HG03432 (cell line): Measurements from ENCODE around the gene RNF148.

Source experiments
- ATAC-seq: cut with Tn5 transposase; IDR thresholded peaks from one replicate; pipeline ENCODE4 v1.9.1; 2021; ENCODE audit warnings: mild to moderate bottlenecking, moderate library complexity; ENCODE audit not compliant: unreplicated experiment

Gene RNF148, protein sequence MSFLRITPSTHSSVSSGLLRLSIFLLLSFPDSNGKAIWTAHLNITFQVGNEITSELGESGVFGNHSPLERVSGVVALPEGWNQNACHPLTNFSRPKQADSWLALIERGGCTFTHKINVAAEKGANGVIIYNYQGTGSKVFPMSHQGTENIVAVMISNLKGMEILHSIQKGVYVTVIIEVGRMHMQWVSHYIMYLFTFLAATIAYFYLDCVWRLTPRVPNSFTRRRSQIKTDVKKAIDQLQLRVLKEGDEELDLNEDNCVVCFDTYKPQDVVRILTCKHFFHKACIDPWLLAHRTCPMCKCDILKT

DNA sequence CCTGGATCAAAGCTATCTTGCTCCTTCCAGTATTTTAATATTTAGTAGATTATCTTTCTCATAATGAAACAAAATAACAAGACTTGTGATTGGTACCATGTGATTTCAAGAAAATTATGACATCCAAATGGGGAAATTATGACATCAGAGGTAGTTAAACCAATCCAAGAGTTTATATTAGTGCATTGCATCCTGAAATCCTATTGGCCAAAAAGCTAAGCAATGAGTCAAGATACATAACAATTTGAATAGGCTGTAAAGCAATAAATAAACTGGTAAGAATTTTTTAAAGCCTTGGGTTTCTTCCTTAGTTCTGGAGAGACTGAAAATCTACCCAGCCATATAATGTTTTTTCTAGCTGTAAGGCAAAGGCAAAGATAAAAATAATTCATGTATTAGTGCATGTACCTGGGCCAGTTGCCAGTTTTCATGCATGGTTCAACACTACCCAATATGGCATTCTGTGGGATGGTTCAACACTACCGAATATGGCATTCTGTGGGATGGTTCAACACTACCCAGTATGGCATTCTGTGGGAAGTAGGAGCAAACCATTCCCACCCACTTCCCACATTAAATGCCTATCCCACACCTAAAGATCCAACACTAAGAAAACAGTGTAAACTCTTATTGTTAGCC lies at the start of gene RNF148:
TSS of gene RNF148 (minus strand) at position 51 of the 639 bp plus-strand sequence. CDS start 172 bp downstream, outside the sequence.
- no peak for ATAC-seq

DNA sequence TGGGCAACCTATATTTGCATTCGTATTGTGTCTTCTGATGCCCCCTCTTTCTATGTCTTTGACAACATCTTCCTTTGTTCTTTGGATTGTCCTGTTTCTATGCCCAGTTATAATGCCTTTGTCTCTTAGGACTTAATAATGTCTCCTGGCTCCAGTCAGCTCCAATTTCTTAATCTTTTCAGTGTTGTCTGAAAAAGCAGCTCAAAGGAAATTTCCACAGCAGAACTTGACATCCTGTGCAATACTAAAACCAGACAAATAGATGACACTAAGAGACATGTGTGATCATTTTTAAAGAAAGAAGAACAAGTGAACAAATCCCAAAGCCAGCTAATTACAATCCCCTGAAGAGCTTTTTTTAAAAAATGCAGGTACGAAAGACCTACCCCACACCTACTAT lies 47.7 kb upstream of the RNF148 start:
- ATAC-seq: no peak

DNA sequence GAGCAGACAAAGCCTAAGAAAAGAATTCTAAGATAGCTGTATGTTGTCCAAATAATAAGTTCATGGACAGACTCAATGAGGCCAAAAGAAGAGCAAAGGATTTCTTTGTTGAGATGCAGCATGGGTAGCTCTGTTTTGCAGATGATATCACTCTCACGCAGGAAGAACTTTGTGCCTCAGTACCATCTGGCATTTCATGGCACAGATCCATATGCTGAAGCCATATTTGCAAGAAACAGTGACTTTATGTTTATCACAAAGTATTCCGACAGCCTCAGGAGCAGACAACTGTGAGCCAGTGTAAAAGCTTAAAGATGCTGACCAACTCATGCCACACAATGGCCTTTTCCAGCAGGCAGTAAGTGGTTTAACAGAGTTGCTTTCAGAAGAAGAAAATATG lies 45.5 kb upstream of the RNF148 start:
- ATAC-seq: no peak

DNA sequence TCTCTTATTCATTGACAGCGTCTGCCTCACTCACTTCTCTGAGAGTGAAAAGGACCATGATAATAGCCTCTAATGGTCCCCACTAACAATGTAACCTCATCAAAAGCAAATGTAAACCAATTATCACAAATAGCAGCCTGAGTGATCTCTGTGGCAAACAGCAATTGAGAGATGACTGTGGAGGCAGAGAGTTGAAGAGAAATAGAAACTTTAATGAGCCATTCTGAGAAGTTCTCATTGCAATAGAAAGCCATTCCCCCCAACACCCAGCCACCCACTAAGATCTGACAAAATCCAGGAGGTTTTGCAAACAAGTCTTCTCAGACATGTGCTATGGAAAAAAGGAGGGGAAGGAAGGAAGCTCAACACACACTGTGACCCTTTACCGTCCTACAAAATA lies 44.2 kb upstream of the RNF148 start:
- ATAC-seq: no peak

DNA sequence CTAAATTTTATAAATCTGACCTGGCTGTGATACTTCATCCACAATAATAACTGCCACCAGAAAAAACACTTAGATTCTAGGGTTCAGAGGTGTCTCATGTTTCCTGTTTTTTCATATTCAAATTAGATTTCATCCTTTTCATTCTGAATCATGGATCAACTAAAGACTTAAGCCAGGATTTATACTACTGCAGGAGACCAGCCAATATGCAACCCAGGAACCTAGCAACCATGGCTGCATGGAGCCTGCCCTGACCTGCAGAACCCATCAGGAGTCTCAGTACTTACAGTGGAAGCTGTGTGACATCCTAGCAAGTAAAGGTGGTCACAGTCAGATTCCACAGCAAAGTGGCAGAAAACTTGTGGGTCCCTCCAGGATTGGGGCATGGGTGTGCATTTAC lies 40.5 kb upstream of the RNF148 start:
- ATAC-seq: no peak

DNA sequence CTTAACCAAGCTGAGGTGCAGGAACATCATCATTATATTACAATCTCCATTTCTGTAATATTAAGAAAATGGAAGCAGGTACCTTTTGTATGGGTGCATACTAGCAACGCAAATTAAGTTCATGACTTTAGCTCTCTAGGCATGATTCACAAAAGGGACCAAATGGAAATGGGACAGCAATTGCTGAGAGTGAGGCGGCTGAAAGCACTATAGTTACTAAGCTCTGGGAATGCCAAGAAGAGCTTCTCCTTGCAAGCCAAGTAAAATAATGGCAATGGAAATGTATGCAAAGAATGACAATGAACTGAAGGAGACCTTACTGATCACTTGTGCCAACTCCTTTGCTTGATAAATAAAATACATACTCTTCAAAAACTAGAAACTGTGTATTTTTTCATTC lies 36.2 kb upstream of the RNF148 start:
- ATAC-seq: no peak

DNA sequence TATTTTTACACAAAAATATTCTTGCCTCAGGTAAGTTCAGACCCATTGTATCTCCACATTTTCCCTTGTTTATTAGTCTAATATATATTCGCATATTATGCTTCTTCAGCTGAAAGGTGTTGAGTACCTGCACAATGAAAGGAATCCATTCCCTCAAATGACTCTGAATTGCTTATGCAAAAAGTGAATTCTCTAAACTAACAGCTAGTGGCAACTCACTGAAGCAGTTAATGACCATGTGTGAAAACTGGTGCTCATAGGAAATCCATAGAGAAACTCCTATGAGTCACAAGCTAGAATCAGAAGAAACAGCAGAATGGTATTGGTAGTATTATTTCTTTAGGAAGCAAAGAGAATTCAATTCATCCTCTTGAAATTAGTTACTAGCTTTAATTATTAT lies 33.5 kb upstream of the RNF148 start:
- ATAC-seq: no peak

DNA sequence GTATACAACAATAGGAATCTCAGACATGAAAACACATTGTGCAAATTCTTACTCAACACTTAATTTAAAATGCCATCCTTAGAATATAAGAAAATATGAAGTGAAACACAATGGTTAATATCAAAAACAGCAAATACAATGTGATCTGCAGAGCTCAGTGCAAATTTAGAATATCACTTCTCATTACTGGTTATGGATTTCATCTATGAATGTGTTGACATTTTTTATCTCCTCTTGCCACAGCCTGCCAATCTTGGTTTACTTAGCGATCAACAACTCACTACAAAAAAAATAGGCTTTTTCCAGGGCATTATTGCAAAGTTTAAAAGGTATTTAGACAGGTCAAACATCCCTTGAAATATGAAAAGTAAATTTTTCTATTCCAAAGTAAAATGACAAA lies 25.0 kb upstream of the RNF148 start:
- no peak for ATAC-seq

DNA sequence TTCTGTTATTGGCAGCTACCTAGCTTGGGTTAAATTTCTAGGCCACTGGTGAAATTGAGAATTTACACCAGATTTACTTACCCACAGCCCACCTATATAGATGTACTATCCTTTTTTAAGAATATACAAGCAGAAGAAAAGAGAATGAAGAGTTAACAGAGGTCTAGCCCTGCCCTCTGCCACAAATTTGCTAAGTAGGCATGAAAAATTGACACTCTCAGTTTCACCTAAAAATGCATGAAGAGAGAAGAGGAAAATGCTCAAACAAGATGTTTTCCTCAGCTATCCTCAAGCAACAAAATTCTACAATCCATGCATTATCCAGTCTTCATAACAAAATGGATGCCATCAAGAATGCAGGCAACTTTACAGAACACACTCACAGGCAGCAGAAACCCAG lies 24.6 kb upstream of the RNF148 start:
- ATAC-seq: no peak

DNA sequence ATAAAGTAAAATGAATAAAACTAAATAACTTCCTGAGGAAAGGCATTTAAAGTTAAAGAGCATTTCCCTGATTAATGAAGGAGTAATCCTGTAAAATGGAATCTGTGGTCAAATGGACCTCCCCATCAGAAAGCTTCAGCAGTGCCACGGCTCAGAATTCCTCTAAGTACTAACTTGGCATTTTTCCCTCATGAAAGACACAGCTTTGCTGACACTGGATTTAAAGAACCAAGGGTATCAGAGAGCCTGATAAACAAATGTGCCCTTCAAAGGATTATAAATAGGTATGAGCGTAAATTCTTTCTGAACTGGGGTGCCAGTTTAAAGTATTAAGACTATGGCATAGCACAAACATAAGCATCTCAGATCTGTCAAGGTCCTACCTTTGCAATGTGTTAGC lies 24.2 kb upstream of the RNF148 start:
- ATAC-seq: no peak

DNA sequence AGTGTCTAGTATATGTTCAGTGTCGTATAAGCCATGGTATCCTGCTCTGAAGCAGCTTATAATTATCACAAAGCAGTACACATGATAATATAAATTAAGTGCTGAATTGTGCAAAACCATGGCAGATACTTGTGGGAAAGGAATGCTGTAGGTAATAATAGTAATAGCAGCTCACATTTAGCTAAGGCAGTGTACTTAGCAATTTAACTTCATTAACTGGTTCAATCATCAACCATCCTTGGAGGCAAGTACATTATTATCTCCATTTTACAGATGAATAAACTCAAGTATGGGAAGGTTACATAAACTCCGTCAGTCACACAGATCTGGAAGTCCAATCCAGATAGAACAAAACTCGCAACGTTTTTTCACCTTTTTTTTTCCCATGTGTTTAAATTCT lies 21.6 kb upstream of the RNF148 start:
- no peak for ATAC-seq

DNA sequence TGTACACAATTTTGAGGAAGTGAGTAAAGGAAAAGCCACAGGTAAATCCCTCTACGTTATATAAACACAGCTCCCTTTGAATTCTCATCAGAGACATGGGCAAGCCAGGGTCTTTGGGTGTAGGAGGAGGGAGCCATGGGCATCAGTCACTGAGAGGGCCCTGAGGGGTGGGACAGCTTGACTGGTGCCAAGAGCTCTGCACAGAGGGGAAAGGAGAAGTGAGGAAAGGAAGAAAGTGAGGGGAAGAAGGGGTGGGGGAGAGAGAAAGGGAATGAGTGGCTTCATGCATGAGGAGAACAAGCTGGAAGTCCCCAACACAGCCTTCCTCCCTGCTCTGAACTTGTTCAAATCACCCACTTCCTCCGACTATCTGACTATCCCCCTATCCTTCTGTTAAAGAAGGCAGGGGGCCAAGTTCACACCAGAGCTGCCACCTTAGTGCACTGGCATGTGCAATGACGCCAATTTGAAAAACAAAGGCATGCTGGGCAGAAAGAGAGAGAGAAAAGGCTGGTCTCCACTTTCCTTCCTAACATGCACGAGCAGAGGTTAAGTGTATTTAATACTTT lies 16.4 kb upstream of the RNF148 start:
- no peak for ATAC-seq

DNA sequence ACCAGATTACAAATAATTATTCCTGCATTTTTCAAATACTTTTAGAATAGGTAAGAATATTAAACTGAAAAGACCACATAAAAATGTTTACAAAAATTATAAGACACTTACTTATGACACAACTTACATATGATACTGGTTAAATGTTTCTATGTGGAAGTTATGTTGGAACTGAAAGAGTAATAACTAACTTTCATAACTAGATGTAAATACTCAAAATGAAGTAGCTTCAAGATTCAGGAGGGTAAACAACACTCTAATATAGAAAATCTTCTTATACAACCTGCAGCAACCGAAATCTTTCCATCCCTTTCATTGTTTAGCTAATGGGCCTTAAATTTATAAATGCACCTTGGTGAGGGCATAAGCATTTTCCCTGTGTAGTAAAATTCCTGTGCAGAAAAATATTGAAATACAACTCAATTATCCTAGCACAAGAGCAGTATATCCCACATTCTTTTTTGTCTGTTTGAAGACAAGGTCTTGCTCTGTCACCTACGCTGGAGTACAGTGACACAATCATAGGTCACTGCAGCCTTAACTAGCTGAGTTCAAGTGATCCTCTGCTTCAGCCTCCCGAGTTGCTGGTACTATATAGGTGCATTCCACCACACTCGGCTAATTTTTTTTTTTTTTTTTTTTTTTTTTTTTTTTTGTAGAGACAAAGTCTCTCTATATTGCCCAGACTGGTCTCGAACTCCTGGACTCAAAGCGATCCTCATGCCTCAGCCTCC lies 14.8 kb upstream of the RNF148 start:
- ATAC-seq: no peak

DNA sequence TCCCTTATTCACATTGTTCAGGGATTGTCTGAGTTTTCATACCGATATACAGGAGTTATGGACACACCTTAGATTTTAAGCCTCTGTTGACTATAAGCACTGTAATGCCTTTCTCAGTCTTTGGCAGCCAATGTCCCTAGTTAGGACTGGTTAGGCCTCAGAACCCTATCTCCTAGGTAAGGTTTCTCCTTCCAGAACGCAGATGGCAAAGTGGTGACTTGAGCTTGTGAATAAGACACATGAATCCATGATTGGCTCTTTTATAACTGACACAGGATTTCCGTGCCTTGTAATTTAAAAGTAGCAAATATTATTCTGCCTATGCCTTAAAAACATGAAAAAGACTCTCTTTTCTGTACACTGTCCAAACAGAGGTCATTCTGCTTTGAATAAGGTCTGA lies 12.5 kb upstream of the RNF148 start:
- no peak for ATAC-seq

DNA sequence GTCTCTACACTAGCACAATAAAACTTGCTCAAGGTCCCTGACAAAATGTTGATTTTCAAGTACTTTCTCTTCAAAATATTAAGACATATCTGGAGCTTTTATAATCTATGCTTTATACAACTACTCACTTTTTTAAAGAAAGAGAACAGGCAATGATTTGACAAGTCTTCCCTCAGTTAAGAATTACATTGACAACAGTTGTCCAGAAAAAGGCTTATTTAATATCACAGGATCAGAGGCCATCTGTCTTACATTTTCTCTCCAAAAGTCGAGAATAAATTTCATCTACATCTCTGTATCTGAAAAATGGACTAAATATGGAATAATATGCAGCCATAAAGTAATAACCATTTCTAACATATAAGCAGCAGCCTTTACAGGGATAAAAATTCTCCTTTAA lies 8.2 kb upstream of the RNF148 start:
- no peak for ATAC-seq

DNA sequence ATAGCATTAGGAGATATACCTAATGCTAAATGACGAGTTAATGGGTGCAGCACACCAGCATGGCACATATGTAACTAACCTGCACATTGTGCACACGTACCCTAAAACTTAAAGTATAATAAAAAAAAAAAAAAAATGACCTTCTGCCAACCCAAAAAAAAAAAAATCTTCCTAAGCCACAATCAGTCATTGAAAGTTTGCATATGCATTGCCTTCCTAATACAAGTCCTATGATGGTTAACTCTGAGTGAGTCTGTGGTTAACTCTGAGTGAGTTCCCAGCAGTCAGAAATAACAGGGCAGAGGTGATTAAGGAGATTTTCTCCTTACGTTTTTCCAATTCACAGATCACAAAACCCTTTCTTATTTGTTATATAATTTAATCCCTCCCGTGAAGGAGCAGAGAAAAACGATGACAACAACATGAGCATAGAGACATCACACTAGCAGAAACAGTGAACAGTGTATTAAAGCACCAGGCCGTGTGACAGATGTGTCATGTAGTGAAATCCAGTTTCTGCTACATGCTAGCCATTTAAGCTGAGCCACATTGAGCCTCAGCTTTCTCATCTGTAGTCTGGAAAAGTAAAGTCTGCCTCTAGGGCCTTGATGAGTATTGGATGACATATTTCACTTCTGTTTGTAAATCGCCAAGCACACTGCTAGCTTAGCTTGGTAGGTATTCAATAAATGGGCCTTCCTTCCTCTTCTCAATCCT lies 7.4 kb upstream of the RNF148 start:
- no peak for ATAC-seq

DNA sequence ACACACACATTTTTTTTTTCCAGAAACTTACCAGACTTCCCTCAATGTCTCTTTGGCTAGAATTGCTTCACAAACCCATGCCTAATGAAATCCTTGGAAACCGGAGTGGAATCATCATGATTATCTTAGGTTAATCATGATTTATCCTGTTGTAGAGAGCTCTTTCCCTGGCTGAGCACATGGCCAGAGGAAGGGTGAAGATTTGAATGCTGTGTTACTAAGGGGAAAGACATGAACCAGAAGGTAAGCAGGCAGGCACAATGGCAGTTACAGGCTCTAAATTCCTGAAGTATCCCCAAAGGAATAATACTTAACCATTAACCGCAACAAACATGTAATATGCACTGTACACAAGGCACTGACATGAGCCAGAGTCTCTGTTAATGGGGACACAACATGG lies 4.1 kb upstream of the RNF148 start:
- ATAC-seq: no peak

DNA sequence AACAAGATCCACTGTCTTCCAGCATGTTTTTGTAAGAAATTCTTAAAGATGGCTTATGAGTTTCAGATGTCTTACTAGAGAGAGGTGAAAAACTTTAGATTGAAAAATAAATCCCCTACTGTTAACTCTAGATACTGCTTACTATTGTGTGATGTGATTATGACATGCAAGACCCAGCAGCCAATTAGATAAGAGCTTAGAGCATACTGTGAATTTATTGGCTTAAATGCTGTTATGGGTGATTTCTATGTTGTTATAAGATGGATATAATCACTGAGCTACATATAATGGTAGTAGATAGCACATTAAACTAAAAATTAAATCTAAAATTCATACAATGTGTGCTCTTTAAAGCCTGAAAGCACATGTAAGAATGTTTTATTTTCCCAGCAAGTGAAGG lies 3.7 kb downstream of the RNF148 start, which contains the start of gene RNF133:
TSS of gene RNF133 (minus strand) at position 101 of the 400 bp plus-strand sequence. CDS start 199 bp downstream, outside the sequence.
- no peak for ATAC-seq

DNA sequence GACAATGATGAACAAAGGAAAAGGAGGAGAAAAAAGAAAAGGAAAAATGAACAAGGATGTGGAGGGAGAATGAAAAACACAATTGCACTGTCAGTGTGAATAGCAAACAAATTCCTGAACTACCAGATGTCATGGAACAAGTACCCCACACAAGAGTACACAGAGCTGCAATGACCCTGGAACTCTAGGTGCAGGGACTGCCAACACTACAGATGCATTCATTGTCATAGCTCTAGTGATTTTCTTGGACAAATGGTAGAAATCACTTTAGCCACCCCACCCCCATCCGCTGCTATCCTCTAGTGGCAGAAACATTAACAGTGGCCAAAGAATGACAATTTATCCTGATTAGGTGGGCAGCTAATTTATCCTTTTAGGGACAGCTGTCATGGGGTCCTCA lies 6.9 kb downstream of the RNF148 start:
- ATAC-seq: no peak

DNA sequence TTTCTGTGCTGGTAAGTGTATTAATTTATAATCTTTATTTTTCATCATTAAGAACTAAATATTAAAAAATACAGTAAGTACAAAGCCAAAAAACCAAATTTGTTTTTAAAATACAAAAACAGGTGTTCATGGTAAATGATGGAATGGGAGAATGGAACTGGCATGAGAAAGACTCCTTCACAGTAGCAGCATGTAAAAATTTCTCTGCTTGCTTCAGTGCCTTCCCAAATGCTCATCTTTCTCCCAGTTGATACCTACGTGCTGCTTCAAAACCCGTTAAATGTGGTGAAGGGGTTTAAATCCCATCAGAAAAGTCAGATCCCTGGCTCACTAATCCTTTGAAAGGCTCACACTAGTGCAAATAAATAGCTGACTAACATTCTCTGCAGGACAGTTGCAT lies 8.0 kb downstream of the RNF148 start:
- no peak for ATAC-seq

DNA sequence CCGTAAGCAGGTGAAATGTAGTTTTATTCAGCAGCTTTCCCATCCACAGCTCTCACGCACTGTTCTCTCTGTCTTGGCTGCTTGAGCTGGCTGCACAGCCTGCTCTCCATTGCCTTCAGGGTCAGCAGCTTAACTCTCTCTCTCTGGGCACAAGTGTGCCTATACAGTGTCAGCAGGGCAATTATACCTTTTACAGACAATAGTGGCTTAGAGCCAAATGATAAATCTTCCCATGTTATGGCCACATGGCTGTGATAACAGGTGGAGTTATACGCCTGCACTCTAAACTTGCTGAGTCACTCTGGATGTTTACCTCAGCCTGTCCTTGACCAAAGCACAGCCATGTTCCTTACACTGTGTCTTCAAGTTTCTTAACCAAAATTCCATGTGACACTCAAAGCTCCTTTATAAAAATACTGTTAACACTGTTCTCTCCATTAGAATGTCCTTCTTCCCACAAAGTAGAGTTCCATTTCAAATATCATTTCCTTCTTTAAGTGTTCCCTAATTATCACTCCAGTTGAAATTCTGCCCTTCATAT lies 9.9 kb downstream of the RNF148 start:
- ATAC-seq: no peak
